Measurements from ENCODE around the gene MACC1.

The MACC1 gene

DNA sequence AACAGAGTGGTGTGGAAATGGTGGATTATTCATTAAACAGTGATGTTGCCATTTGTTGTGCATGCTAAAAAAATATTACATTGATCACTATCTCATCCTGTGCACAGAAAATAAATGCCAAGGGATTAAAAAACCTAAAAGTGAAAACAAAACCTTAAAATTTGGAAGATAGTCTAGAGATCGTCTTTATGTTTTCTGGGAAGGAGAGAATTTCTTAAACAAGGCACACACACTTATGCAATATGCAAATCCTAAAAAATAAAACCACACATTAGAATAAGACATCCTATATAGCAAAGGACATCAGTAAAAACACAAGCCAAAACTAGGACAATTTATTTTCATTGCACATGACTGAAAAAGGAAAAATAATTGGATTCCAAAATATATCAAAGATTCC, 54.5 kb downstream of the MACC1 start:
- Histone ChIP-seq H3K4me3 (ENCODE audit: low read depth, low read length, poor library complexity, severe bottlenecking) (no peak overlapping the region), H3K79me2 (ENCODE audit: insufficient read depth, low read length) (no peaks in the 10 kb centered on the region), H2AFZ (ENCODE audit: low read length) (no peak overlapping the region), H3K9me2 (ENCODE audit: low read depth, low read length) (no peaks in the 10 kb centered on the region), H3K9ac (ENCODE audit: low read length) (no peak overlapping the region), H3K4me1 (ENCODE audit: insufficient read depth, low read length, severe bottlenecking) (peaks cover 10% of the 10 kb centered on the region), H3K9me3 (ENCODE audit: low read length) (no peaks in the 10 kb centered on the region), H3K36me3 (ENCODE audit: insufficient read depth, low read length) (peaks cover 42% of the 10 kb centered on the region; the same call in 1 of the 2 replicates), H3F3A (ENCODE audit: insufficient read depth, low read length) (no peaks in the 10 kb centered on the region), H3K27ac (ENCODE audit: low read depth, low read length, poor library complexity, severe bottlenecking) (no peak overlapping the region), H3K4me2 (ENCODE audit: low read length) (no peak overlapping the region), H4K20me1 (ENCODE audit: insufficient read depth, low read length) (no peaks in the 10 kb centered on the region), H3K27me3 (ENCODE audit: insufficient read depth, low read length) (no peaks in the 10 kb centered on the region)
- TF ChIP-seq, protein P1, sequence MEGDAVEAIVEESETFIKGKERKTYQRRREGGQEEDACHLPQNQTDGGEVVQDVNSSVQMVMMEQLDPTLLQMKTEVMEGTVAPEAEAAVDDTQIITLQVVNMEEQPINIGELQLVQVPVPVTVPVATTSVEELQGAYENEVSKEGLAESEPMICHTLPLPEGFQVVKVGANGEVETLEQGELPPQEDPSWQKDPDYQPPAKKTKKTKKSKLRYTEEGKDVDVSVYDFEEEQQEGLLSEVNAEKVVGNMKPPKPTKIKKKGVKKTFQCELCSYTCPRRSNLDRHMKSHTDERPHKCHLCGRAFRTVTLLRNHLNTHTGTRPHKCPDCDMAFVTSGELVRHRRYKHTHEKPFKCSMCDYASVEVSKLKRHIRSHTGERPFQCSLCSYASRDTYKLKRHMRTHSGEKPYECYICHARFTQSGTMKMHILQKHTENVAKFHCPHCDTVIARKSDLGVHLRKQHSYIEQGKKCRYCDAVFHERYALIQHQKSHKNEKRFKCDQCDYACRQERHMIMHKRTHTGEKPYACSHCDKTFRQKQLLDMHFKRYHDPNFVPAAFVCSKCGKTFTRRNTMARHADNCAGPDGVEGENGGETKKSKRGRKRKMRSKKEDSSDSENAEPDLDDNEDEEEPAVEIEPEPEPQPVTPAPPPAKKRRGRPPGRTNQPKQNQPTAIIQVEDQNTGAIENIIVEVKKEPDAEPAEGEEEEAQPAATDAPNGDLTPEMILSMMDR (IDR thresholded peaks at IDR 0.05; ENCODE audit: low read length) = no peak
- no peak for TF ChIP-seq EZH2 (IDR thresholded peaks at IDR 0.05; ENCODE audit: borderline replicate concordance, low read length)

DNA sequence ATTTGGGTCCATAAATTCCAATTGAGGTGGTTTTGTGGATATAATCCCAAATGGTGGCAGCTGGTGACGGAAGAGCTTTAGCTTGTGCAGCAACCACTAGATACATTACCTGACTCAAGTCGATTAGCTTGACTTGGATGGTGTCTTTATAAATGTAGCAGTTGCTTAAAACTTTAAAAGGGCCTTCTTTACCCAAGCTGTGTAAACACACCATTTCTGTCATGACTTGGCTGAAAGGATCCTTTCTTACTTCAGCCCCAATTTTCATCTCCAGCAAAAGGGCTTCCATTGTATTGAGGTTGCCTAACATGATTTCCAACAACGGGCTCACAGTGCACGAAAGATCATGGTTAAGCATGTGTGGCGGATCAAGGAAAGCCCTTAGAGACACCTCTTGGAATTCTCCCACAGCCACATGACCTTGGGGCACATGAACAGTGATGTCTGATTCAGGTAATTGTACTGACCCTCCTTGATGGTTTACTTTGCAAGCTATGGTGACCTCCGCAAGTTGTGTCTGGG, 57.9 kb downstream of the MACC1 start:
- Histone ChIP-seq H3K27me3 (ENCODE audit: insufficient read depth, low read length) (no peaks in the 10 kb centered on the region), H3K4me3 (ENCODE audit: low read depth, low read length, poor library complexity, severe bottlenecking) (no peak overlapping the region), H2AFZ (ENCODE audit: low read length) (no peak overlapping the region), H3K9me2 (ENCODE audit: low read depth, low read length) (no peaks in the 10 kb centered on the region), H3K9ac (ENCODE audit: low read length) (no peak overlapping the region), H3K4me2 (ENCODE audit: low read length) (no peak overlapping the region), H3K27ac (ENCODE audit: low read depth, low read length, poor library complexity, severe bottlenecking) (no peak overlapping the region), H4K20me1 (ENCODE audit: insufficient read depth, low read length) (no peaks in the 10 kb centered on the region), H3K36me3 (ENCODE audit: insufficient read depth, low read length) (peaks cover 40% of the 10 kb centered on the region; the same call in 1 of the 2 replicates), H3F3A (ENCODE audit: insufficient read depth, low read length) (no peaks in the 10 kb centered on the region), H3K79me2 (ENCODE audit: insufficient read depth, low read length) (no peaks in the 10 kb centered on the region), H3K9me3 (ENCODE audit: low read length) (no peaks in the 10 kb centered on the region), H3K4me1 (ENCODE audit: insufficient read depth, low read length, severe bottlenecking) (peaks cover 15% of the 10 kb centered on the region)
- TF ChIP-seq EZH2 (IDR thresholded peaks at IDR 0.05; ENCODE audit: borderline replicate concordance, low read length) = no peak
- TF ChIP-seq, protein P1 (IDR thresholded peaks at IDR 0.05; ENCODE audit: low read length) = no peak

DNA sequence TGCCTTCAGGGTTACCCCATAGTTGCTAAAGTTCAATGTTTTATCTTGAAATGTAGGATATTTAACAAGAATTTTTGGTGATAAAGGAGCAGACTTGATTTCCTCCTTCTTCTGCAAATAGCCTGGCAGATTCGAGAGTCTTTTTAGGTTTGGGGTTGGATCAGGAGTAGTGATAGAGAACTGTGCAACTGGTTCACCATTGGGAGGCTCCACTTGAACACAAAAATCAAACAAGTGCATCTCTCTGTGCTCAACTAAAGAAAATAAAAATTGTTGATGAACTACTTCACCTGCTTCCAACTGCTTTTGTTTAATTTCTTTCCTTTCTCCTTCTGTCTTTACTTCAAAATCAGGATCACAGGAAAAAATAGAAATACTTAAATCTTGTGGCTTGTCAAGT, 58.5 kb downstream of the MACC1 start:
- H3K79me2 ChIP-seq (ENCODE audit: insufficient read depth, low read length) = no peaks in the 10 kb centered on the region
- no peak for TF ChIP-seq EZH2 (IDR thresholded peaks at IDR 0.05; ENCODE audit: borderline replicate concordance, low read length)
- TF ChIP-seq, protein P1 (IDR thresholded peaks at IDR 0.05; ENCODE audit: low read length) = peak; percentile 67
- no peak overlapping the region for H3K4me3 ChIP-seq (ENCODE audit: low read depth, low read length, poor library complexity, severe bottlenecking)
- H4K20me1 ChIP-seq (ENCODE audit: insufficient read depth, low read length) = no peaks in the 10 kb centered on the region
- no peak overlapping the region for H3K27ac ChIP-seq (ENCODE audit: low read depth, low read length, poor library complexity, severe bottlenecking)
- H3K9me2 ChIP-seq (ENCODE audit: low read depth, low read length) = no peaks in the 10 kb centered on the region
- H3K9ac ChIP-seq (ENCODE audit: low read length) = no peak overlapping the region
- no peaks in the 10 kb centered on the region for H3F3A ChIP-seq (ENCODE audit: insufficient read depth, low read length)
- no peaks in the 10 kb centered on the region for H3K9me3 ChIP-seq (ENCODE audit: low read length)
- no peaks in the 10 kb centered on the region for H3K27me3 ChIP-seq (ENCODE audit: insufficient read depth, low read length)
- no peak overlapping the region for H3K4me2 ChIP-seq (ENCODE audit: low read length)
- peaks cover 15% of the 10 kb centered on the region for H3K4me1 ChIP-seq (ENCODE audit: insufficient read depth, low read length, severe bottlenecking)
- H3K36me3 ChIP-seq (ENCODE audit: insufficient read depth, low read length) = peaks cover 46% of the 10 kb centered on the region
- H2AFZ ChIP-seq (ENCODE audit: low read length) = no peak overlapping the region

Measured in OCI-LY1 (cell line).